ENCODE measurements around the gene NPC1. TPM values are rescaled to one million over a fixed set of nuclear protein-coding genes. Genes with fewer than 3 reads are reported as not detected.

Gene NPC1
- total RNA-seq, 3 donors from 2014 or later, result 39.5 to 100 (median 81.3) TPM

GRCh38 chr18:23504720-23505119 is 81.6 kb downstream of the NPC1 start:
- H3K4me3 ChIP-seq, result peak overlapping the region; percentile 82 to 97 (median 97)
- no peak for TF ChIP-seq POLR2A (IDR thresholded peaks at IDR 0.05)
- TF ChIP-seq, protein P1, sequence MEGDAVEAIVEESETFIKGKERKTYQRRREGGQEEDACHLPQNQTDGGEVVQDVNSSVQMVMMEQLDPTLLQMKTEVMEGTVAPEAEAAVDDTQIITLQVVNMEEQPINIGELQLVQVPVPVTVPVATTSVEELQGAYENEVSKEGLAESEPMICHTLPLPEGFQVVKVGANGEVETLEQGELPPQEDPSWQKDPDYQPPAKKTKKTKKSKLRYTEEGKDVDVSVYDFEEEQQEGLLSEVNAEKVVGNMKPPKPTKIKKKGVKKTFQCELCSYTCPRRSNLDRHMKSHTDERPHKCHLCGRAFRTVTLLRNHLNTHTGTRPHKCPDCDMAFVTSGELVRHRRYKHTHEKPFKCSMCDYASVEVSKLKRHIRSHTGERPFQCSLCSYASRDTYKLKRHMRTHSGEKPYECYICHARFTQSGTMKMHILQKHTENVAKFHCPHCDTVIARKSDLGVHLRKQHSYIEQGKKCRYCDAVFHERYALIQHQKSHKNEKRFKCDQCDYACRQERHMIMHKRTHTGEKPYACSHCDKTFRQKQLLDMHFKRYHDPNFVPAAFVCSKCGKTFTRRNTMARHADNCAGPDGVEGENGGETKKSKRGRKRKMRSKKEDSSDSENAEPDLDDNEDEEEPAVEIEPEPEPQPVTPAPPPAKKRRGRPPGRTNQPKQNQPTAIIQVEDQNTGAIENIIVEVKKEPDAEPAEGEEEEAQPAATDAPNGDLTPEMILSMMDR (IDR thresholded peaks at IDR 0.05), result no peak
- TF ChIP-seq POLR2AphosphoS5 (IDR thresholded peaks at IDR 0.05), result no peak
- H3K9me3 ChIP-seq, result no peaks in the 10 kb centered on the region
- intact Hi-C loops (cut with DNase I; ENCODE audit: low total_unique reads), result loop anchor here (10.0 kb wide), 2 partner anchors 190 to 730 kb away; no protein-coding TSS in a partner anchor
- peak overlapping the region in 1 of 2 donors; percentile 19 for H3K27ac ChIP-seq
- no peaks in the 10 kb centered on the region for H3K27me3 ChIP-seq
- no peaks in the 10 kb centered on the region for H3K36me3 ChIP-seq
- no peak for DNase-seq (ENCODE audit: low spot score in 2 of 2)
- peaks cover 0 to 6% of the 10 kb centered on the region in 2 donors for H3K4me1 ChIP-seq

DNA sequence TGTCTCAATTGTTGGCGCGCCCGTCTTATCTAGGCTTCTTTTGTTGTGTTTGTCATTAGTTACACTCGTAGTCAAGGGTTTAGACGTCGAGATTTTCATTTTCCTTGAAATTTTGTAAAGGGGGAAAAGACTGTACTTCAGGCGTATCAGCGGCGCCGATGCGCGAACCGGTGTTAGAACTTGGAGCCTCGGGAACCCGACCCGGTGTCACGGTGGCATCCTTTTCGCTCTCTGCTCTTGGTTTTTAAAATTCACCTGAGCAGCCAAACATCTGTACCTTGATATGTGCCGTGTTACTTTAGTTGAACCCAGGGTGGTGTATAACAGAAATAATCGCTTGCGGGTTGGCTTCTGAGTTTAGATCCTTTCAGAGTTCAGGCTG is 82.4 kb downstream of the NPC1 start:
- no peak for DNase-seq (ENCODE audit: low spot score in 2 of 2)

DNA sequence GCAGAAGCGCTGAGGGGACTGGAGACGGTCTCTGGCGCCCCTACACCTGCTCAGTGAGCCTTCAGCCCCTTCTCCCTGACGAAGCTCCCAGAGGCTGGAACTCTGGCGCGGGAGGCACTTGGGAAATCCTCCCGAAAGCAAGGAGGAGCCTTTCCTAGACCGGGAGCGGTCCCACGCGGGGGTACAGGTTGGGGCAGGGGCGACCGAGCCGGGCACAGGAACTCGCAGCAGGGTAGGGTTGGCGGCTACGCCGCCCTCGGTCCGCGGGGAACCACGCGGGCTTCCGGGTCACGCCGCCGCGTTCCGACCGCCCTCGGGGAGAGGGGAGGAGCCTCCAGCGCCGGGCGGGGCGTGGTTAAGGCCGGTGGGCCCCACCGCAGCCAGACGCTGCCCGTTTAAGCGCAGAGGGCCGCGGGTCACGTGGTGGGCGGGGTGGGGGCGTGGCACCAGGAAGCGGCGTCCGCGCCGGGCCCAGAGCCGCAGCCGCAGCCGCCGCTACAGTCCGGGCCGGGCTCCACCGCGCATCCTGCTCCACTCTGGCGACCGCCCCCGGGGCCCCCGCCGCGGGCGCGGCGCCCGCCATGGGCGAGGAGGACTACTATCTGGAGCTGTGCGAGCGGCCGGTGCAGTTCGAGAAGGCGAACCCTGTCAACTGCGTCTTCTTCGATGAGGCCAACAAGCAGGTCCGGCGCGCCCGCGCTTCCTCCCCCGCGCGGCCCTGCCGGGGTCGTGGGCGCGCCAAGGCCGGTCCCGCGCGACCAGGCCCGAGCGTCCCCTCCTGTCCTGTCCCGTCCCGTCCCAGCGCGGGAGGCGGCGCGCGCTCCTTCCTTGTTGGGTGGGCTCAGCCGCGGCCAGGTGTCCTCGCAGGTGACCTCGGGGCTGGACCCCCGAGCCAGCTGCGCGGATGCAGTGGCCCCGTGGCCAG is 83.0 kb downstream of the NPC1 start, which contains the start of gene RMC1:
Gene RMC1, plus strand, starts transcription at position 474 of the 925 bp plus-strand sequence. Its CDS starts 108 bp downstream, at position 582.
- no peaks in the 10 kb centered on the region for H3K27me3 ChIP-seq
- peak; percentile 94 to 98 for DNase-seq (ENCODE audit: low spot score in 2 of 2)
- no peaks in the 10 kb centered on the region for H3K36me3 ChIP-seq
- H3K9me3 ChIP-seq, result no peaks in the 10 kb centered on the region
- TF ChIP-seq POLR2A (IDR thresholded peaks at IDR 0.05) (peak; percentile 82), POLR2AphosphoS5 (IDR thresholded peaks at IDR 0.05) (peak; percentile 69 to 89 (median 81))
- TF ChIP-seq, protein P1 (IDR thresholded peaks at IDR 0.05), result peak in 1 of 3 donors; percentile 11
- peak within 1 kb of the TSS; percentile 82 to 97 (median 97) for H3K4me3 ChIP-seq
- intact Hi-C loops (cut with DNase I; ENCODE audit: low total_unique reads), result loop anchor here (10.0 kb wide), 2 partner anchors 192 to 728 kb away; no protein-coding TSS in a partner anchor
- H3K4me1 ChIP-seq, result peaks cover 0 to 6% of the 10 kb centered on the region in 2 donors
- peak within 1 kb of the TSS; percentile 89 to 94 for H3K27ac ChIP-seq

More for the DNA sequence above, 82.4 kb downstream of the NPC1 start:
- Histone ChIP-seq H3K4me1 (peaks cover 0 to 6% of the 10 kb centered on the region in 2 donors), H3K9me3 (no peaks in the 10 kb centered on the region), H3K4me3 (peak overlapping the region; percentile 82 to 97 (median 97)), H3K36me3 (no peaks in the 10 kb centered on the region), H3K27me3 (no peaks in the 10 kb centered on the region), H3K27ac (peak overlapping the region in 1 of 2 donors; percentile 94)
- intact Hi-C loops (cut with DNase I; ENCODE audit: low total_unique reads), result loop anchor here (10.0 kb wide), 2 partner anchors 191 to 729 kb away; no protein-coding TSS in a partner anchor
- no peak for TF ChIP-seq POLR2AphosphoS5 (IDR thresholded peaks at IDR 0.05)
- TF ChIP-seq, protein P1 (IDR thresholded peaks at IDR 0.05), result no peak
- no peak for TF ChIP-seq POLR2A (IDR thresholded peaks at IDR 0.05)

DNA sequence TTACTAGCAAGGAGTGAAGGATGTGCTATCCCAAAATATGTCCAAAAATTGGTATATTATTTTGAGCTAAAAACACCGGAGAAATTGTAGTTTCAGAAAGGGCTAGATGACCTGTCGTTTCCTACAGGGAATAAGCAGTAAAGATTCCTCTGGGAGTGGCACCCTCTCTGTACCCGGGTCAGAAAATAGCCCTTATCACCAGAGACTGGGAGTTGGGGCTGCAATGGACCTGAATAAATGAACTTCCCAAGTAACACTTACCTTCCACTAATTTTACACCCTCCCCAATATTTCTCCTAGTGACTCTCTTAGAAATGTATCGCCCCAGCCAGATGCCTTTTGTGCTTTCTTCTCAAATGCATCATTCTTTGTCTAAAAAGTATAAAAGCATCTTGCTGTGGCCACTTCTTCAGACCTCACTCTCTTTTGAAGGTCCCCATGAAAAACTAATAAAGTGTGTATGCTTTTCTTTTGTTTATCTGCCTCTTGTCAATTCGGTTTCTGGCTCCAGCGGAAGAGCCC is 83.7 kb downstream of the NPC1 start:
- H3K27ac ChIP-seq, result peak overlapping the region; percentile 89 to 94
- no peak for TF ChIP-seq POLR2A (IDR thresholded peaks at IDR 0.05)
- TF ChIP-seq POLR2AphosphoS5 (IDR thresholded peaks at IDR 0.05), result no peak
- TF ChIP-seq, protein P1 (IDR thresholded peaks at IDR 0.05), result no peak

More for the DNA sequence above, 83.7 kb downstream of the NPC1 start:
- intact Hi-C loops (cut with DNase I; ENCODE audit: low total_unique reads), result loop anchor here (10.0 kb wide), 2 partner anchors 192 to 728 kb away; no protein-coding TSS in a partner anchor
- H3K9me3 ChIP-seq, result no peaks in the 10 kb centered on the region
- peak overlapping the region; percentile 82 to 97 (median 97) for H3K4me3 ChIP-seq
- H3K4me1 ChIP-seq, result peaks cover 0 to 6% of the 10 kb centered on the region in 2 donors
- H3K36me3 ChIP-seq, result no peaks in the 10 kb centered on the region
- no peak for DNase-seq (ENCODE audit: low spot score in 2 of 2)
- no peaks in the 10 kb centered on the region for H3K27me3 ChIP-seq
